ENCODE results near the gene FBLN1.
"Not testable (repeated sequence)": the region's sequence is repeated elsewhere in the genome, so short reads cannot be mapped to it uniquely, and the experiment has no call there.

Gene FBLN1

DNA sequence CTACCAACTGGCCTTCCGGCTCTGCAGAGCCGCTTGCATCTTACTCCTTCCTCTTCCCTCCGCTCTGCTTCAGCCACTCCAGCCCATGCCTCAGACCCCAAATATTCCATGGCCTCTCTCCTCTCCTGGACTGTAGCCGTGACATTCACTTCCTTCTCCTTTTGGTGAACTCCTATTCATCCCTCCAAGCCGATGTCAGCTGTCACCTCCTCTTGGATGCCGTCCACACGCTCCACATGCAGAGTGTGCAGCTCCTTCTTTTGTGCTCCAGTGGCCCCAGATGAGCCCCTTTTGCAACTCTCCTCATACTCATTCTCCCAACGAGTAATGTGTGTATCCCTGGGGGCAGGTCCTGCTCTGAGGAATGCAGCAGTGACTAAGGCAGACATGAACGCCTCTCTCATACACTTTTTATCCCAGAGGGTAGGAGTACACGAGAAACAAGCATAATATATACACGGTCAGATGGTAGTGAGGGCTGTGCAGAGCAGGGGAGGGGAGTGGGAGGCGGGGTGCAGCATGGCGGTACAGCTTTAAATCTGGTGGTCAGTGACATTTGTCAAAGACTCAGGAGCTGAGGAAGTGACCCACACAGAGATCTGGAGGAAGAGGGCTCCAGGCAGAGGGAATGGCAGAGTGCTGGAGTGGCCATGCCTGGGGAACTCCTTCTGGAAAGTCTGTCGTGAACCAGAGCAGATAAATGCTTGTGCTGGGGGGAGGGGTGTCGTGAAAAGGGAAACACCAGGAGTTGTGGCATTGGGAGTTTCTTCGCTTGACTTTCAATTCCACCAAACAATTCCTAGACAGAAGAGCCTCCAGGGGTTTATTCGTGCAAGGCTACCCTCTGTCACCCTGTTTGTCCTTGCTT, 85.2 kb downstream of the FBLN1 start:
- no peak for DNase-seq

DNA sequence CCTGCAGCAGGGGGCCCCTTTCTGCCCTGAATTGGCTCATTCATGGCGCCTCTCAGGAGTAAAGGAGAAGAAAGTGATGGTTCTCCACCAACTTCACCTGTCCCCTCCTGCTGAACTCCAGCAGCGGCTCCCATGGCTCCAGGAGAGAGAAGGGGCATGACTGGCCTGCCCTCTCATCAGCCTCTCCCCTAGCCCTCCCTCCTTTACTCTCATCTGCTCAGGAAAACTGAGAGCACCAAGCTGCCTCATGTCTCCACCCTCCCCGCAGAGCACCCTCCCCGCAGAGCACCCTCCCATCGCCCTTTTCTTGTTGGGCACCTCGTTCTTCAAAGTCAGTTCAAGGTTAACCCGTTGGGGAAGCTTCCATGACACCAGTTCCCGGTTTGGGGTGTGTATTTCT, 86.9 kb downstream of the FBLN1 start:
- no peak for DNase-seq

DNA sequence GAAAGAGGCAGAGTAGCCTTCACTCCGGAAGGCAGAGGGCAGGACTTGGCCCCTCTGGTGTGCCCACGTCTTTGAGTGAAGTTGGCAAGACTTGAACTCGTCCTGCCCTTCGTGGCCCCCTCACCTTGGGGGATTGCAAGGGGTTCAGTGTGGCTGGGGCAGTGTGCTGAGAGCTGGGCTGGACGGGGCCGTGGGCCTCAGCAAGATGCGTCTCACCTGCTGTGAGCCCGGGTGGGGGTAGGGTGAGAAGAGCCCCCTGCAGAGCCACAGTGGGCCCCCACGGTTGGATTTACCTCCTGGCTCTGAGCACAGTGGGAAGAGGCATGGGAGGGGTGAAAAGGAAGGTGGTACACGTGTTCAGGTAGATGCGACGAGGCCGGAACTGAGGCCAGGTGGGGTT, 87.6 kb downstream of the FBLN1 start:
- DNase-seq: no peak

DNA sequence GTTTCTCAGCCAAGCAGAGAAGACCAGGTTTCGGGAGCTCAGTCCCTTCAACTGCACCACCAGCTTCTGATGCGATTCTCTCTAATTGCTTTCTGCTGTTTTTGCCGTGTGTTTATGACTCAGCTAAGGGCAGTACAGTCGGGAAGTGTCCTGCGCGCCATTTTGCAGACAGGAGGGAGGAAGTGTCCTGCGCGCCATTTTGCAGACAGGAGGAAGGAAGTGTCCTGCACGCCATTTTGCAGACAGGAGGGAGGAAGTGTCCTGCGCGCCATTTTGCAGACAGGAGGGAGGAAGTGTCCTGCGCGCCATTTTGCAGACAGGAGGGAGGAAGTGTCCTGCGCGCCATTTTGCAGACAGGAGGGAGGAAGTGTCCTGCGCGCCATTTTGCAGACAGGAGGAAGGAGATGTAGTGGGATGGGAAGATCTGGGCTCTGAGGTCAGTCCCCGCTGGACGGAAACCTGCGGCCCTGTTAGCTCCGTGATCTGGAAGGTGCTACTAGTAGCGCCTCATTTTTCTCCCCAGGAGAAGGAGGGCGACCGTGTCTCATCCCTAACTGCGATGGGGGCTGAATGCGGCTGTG, 89.0 kb downstream of the FBLN1 start:
- not testable (repeated sequence) for DNase-seq

DNA sequence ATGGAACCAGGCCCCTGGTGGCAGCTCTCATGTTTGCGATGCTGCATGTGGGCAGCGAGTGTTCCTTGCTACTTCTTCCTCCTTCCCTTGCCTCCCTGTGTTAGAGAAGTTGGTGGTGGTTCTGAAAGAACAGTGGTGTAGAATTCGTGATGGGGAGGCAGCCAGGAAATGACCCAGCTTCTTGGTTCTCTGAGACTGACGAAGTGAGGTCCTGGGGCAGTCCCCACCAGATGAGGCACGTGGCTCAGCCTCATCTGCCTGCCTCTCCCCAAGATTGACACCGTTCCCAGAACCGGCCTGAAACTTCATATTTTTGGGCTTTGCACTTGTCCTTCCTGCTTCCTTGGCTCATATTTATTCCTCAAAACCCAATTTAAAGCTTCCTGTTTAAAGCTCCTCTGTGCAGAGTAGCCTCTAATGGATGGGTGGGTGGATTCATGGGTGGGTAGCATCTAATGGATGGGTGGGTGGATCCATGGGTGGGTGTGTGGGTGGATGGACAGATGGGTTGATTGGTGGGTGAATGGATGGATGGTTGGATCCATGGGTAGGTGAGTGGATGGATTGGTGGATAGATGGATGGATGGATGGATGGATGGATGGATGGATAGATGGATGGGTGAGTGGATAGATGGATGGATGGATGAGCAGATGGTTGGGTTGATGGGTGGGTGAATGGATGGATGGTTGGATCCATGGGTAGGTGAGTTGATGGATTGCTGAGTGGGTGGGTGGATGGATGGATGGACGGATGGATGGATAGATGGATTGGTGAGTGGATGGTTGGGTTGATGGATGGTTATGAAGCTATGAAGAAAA, 91.6 kb downstream of the FBLN1 start:
- no peak for DNase-seq

DNA sequence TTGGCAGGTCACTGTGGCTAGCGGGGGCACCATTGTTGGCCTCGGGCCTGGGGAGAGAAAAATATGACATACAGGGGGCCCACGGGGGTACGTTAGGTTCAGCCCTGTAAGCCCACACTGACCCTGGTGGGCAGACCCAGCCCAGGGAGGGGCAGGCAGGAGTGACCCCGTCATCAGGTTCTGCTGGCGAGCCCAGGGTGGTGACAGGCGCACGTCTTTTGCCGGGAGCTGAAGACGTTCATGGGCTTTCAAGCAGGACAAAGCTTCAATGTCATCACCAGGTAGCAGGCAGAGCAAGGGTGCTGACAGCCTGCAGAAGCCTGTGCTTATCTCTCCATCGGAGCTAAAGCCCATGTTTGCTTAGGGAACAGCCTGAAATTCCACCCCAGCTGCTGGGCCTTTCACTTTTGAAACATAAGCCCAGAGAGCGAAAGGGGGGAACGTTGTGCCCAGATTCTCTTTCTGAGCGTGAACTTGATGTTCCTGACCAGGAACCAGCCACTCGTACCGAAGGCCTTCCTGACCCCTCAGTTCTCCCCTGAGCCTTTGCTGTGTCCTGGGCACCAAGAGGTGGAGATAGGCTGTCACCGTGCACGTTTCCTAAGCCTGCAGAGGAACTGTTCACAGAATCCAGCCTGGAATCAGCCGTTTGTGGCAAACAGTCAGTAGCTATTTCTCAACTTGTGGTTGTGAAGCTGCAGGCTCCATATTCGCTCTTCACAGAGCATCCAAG, 94.9 kb downstream of the FBLN1 start:
- DNase-seq: no peak

DNA sequence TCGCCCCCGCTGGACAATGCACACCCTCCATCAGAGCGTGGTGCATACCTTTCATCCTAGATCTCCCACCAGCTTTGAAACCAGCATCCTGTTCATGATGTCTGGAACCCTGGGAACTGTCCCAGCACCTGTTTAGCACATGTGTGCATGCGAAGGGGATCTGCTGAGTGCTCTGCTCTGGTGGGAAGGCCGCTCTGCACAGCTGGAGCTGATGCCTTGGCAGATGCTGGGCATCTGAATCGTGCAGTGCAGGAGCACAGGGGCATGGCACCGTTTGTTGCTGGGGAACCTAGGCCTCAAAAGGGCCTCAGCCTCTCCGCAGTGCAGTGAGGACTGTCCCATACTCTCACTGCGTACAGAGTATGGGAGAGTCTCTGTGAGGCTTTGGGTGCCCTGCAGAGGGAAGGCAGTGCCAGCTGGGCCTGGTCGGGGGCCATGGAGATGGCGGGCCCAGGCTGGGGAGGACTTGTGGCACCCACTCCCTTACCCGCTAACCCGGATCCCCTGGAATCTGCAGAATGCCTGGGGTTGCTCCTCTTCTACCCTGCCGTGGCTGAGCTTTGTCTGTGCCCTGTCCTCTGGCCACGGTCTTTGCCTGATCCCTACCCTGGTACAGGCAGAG, 96.0 kb downstream of the FBLN1 start:
- no peak for DNase-seq

DNA sequence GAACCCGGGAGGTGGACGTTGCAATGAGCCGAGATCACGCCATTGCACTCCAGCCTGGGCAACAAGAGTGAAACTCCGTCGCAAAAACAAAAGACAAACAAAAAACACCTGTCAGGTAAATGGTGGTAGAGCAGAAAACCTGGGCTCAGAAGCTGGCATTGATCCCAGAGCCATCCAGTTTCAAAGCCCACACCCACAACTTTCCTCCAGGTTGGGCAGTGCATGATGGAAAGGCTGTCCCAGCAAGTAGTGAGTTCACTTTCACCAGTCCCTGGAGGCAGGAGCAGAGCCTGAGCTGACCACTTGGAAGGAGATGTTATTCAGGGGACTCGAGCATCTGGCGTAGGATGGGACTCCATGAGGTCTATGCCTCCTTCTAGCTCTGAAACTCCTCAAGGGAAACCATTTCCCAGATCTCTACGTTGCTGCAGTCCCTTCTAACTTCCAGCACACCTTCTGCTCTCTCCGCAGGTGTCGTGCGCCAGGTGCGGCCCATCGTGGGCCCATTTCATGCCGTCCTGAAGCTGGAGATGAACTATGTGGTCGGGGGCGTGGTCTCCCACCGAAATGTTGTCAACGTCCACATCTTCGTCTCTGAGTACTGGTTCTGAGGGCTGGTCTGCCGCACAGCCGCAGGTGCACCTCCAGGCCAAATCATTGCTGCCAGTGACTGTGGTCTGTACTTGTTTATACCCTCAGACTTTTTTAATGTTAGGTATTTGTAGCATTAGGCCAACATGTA, 97.3 kb downstream of the FBLN1 start:
- DNase-seq: peak; percentile 21

DNA sequence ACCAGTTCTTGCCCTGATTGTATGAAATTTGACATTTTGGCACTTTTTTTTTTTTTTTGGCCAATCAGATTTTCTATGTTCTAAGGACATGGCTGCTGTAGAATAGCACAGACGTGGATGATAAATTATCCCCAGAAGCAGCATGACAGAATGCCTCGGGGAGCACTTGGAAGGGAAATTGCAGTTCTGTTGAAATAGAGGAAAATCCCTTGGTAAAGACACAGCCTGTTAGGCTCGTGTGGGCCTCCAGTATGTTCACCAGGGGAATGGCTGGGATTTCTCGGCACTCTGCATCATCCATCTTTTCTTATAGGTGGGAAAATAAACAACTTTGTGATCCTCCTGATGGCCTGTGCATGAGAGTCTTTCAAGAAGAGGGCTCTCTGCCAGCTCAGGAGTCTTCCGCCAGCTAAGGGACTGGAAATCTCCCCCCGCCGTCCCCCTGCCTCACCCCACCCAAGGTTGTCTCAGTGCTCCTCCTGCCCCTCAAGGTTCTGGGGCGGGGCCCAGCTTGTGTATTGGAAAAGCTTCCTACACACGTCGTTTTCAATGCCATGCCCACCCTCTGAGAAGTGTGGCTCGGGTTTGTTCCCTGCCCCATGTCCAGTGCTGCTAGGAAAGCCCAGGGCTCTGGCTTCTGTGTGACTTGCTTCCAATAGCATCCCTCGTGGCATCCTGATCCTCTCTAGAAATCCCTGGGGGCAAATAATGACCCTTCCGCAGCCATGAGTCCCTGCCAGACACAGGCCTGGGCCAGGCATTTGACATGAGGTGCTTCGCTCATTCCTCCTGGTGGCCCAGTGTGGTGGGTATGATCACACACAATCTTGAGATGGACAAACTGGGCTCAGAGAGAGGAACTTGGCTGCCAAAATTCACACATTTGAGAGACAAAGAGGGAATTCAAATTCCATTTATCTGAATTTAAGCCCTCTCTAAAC, 98.4 kb downstream of the FBLN1 start:
- no peak for DNase-seq

DNA sequence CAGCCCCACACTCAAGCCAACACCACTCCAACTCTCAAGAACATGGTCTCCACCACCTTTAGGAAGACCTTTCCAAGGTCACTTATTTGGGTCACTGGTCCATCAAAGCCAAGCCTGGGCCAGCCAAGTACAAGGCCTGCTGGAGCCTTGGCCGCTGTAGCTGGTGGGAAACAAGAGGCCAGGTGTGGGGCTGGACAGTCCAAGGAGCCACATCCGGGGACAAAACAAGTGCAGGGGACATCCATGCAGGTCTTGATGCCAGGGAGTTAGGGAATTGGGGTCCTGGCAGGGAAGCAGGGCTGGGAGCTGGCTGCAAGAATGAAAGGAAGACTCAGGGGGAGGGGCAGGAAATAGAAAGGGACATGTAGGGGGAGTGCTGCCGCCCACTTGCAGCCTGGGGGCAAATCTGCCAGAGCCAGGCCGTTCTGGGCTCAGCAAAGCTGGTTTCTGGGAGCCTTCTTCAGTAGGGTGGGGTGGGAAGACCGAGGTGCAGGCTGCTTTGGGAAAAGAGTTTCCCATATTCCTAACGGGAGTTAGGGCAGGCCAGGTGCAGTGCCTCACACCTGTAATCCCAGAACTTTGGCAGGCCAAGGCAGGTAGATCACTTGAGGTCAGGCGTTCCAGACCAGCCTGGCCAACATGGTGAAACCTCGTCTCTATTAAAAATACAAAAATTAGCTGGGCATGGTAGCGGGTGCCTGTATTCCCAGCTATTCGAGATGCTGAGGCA, 99.5 kb downstream of the FBLN1 start:
- DNase-seq: no peak

DNA sequence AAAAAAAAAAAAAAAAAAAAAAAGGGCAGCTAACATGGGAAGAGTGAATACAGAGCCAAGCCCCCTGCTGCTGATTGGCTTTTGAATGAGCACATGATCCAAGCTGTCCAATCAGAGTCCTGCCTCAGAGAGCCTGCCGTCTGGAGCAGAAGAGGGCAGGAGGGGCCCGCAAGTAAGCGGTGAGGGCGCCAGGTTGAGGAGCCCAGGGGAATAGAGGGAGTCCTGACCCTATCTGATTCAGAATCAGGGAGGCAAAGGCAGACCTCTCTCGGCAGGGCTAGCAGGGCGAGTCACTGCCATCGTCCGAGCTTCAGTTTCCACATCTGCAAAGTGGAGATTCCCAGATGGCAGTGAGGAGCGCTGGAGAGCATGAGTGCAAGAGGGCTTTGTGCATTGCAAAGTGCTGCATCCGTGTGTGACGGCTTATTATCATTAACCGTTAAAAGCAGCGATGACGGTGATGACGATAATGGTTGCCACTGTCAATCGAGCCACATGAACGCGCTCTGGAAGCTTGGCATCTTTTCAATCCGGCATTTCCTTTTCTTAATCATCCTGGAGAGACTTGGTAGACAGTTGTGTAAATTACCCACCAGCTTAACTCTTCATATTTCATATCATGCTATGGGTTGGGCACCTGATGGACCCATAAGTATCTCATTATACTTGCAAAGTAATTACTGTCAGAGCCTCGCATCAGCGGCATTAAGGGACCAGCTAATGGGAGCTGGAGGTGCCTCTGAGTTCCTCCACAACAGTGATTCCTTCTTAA, 100.3 kb downstream of the FBLN1 start:
- peak; percentile 84 for DNase-seq

DNA sequence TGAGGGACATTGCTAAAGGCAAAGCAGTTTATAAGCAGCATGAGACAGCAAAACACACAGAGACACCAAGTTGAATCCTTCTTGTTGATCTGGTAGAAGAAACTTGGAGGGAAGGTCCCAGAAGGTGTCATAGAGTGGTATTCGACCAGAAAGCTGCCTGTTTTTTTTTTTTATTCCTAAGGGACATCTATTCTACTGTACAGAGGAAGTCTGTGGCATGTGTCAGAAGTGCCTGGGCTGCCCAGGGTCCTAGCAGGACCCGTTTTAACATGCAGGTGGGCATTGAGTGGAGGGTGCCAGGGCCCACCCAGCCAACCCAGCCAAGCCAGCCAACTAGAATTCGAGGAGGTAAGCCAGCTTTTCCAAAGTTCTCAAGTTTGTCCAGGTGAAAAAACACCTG, 100.9 kb downstream of the FBLN1 start:
- DNase-seq: no peak

DNA sequence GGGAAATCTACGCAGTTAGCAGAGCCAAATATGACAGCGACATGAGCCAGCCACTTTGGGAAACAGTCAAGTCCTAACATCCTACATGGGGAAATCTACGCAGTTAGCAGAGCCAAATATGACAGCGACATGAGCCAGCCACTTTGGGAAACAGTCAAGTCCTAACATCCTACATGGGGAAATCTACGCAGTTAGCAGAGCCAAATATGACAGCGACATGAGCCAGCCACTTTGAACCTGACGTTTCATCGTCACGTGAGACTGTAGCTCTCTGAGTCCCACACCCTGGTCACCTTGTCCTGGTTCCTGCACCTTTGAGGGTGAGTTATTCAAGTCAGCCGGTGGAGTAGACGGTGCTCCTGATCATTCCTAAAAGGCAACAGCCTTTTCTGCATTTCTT, 105.4 kb downstream of the FBLN1 start:
- DNase-seq: not testable (repeated sequence)

DNA sequence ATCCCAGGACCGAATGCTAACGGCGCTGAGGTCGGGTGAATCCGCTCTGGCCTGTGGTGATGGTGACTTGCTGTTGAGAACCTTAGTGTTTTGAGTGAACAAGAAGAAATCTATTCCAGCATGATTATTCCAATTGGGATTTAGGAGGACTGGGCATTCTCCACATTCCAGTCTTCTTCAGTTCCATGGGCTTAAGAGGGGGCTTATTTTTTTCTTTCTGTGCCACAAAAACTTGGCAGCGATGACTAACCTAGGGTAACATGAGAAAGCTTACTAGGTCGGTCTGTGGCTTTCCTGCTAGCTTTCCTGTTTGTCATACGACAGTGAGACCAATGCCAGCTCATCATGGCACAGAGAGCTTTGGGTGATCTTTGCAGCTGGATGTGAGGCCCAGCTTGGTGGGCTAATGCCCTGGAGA, 106.1 kb downstream of the FBLN1 start:
- DNase-seq: no peak

DNA sequence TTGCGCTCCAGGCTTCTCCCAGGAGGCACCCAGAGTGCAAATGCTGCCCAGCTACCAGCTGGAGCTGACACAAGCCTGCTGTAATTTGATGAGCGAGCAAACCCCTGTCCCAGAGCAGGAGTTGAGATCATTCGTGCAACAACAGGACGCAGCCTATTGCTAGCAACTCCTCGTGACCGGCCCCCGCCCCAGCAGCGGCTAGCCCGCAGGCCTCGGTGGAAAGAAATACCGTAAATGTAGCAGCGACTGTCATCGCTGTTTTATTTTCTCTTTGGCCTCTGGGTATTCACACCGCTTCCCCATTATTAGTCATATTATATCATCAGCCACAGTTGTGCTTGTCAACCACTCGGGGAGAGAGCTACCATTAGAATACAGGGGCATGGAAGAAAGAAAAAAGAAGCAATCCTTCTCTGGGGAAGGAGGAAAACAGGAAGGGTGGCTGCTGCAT, 109.8 kb downstream of the FBLN1 start:
- no peak for DNase-seq

DNA sequence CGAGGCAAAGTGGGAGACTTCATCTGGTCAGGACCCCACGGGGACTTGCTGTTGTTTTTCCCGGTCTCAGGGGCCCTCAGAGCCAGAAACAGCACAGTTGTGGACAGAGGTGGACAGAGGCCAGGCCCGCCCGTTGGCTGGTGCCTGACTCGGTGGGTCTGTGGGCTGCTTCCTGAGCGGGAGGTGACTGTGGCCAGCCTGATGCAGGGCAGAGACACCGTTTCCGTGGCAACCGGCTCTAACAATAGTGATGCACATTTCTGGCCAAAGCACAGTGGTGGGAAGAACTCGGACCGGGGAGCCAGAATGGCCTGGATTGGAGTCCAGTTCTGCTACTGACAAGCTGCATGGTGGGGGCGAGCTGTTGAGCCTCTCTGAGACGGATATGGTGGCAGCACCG, 110.3 kb downstream of the FBLN1 start:
- no peak for DNase-seq

DNA sequence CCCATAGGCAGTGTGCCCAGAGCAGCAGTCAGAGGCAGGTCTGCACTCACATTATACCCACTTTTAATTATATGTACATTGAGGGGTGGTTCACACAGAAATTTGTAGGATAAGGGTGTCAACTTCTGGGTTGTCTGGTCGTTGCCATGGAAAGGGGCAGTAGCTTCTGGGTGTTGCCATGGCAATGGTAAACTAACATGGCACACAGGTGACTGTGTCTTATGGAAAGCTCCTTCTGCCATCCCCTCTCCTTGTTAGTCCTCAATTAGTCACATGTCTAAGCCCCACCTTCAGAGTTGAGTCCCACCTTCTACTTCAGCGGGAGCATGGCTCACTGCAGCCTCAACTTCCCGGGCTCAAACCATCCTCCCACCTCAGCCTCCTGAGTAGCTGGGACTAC, 112.7 kb downstream of the FBLN1 start:
- no peak for DNase-seq

DNA sequence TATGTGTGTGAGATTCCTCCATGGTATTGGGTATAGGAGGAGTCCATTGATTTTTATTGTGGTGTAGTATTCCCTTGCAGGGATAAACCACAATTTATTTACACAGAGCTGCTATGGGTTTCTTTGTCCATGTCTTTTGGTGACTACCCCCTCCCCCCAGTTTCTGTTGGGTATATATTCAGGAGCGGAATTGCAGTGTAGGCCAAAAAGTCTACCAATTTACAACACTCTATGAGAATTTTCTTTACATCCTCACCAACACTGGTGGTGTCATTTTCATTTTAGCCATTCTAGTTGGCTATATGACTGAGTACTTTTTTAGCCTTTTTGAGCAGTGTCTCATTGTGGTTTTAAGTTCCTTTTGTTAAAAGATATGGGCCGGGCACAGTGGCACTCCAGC, 113.7 kb downstream of the FBLN1 start:
- DNase-seq: no peak

DNA sequence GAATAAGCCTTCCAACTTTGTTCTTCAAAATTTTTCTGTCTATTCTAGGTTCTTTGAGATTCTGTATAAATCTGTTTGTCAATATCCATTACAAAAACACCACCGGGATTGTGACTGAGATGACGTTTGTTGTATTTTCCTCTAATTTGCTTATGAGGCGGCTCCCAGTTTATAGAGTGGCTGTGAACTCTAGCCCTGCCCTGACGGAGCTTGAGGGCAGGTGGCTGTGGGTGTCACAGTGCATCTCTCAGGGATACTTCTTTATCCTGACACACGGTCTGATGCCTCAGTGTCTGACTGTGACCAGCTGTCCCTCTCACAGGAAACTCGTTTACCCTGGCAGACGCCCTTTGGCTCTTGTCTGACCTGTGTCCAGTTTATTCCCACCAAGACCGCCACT, 115.3 kb downstream of the FBLN1 start:
- DNase-seq: no peak
